Keratinocyte (primary cell): Measurements from ENCODE around the gene CDHR1.

Experiments used
- EZH2 ChIP-seq: IDR thresholded peaks from one replicate; pipeline ENCODE4 v1.6.1; 2012; ENCODE audit warnings: inconsistent platforms, mild to moderate bottlenecking, low read length, moderate library complexity
- TF ChIP-seq, protein P1 (sequence below), 3 experiments: IDR thresholded peaks in 1 of 3; conservative IDR thresholded peaks in 1 of 3; optimal IDR thresholded peaks in 1 of 3; 2 replicates in 2 of 3; 3 replicates in 1 of 3; pipeline versions ENCODE3 to v1.5.1; 2011; ENCODE audit warnings: low read length in 3 of 3, mild to moderate bottlenecking in 3 of 3, moderate library complexity in 2 of 3, control low read depth in 1 of 3, inconsistent platforms in 1 of 3; ENCODE audit not compliant: insufficient read depth in 2 of 3; ENCODE audit errors: extremely low read depth in 1 of 3

GRCh38 chr10:84243759-84244158 lies 49.4 kb downstream of the CDHR1 start:
- TF ChIP-seq, protein P1, sequence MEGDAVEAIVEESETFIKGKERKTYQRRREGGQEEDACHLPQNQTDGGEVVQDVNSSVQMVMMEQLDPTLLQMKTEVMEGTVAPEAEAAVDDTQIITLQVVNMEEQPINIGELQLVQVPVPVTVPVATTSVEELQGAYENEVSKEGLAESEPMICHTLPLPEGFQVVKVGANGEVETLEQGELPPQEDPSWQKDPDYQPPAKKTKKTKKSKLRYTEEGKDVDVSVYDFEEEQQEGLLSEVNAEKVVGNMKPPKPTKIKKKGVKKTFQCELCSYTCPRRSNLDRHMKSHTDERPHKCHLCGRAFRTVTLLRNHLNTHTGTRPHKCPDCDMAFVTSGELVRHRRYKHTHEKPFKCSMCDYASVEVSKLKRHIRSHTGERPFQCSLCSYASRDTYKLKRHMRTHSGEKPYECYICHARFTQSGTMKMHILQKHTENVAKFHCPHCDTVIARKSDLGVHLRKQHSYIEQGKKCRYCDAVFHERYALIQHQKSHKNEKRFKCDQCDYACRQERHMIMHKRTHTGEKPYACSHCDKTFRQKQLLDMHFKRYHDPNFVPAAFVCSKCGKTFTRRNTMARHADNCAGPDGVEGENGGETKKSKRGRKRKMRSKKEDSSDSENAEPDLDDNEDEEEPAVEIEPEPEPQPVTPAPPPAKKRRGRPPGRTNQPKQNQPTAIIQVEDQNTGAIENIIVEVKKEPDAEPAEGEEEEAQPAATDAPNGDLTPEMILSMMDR (optimal IDR thresholded peaks at IDR 0.05 in 1 of 3, IDR thresholded peaks at IDR 0.05 in 1 of 3, conservative IDR thresholded peaks at IDR 0.05 in 1 of 3; ENCODE audit: extremely low read depth in 1 of 3, insufficient read depth in 2 of 3, low read length in 3 of 3) = no peak
- no peak for TF ChIP-seq EZH2
